ENCODE results near the gene PPM1F.
"Not testable (repeated sequence)": the region's sequence is repeated elsewhere in the genome, so short reads cannot be mapped to it uniquely, and the experiment has no call there.

PPM1F gene

DNA sequence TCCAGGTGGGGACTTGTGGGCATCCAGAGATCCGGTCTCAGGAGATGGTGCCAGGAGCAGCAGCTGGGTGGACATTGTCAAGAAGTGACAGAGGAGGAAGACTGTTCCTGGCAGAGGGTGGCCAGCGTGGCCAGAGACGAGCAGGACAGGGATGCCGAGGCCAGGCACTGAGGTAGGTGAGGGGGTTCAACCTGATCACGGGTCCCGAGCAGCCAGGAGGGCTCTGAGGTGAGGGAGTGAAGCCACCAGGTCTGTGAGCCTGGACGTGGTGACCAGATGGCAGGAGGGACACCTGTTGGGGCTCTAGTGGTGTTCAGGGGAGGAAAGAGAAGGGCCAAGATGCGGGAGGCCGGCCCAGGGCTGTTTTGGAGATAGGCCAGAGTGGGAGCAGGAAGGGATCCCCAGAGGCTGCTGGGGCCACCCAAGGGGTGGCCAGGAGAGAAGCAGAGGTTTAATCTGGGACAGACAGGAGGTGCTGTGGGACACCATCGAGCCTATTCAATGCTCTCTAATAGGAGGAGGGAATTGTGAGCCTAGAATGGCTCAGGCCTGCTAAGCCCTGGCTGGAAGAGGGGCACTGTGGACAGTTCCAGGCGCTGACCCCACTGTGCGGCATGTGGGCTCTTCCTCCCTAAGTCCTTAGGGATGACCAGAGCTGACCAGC lies 6.3 kb downstream of the PPM1F start:
- TF ChIP-seq POLR2A (IDR thresholded peaks at IDR 0.05; ENCODE audit: low read depth, low read length), result no peak
- DNase-seq (ENCODE audit: insufficient read length, low spot score) (no peak), FAIRE-seq (no peak)

DNA sequence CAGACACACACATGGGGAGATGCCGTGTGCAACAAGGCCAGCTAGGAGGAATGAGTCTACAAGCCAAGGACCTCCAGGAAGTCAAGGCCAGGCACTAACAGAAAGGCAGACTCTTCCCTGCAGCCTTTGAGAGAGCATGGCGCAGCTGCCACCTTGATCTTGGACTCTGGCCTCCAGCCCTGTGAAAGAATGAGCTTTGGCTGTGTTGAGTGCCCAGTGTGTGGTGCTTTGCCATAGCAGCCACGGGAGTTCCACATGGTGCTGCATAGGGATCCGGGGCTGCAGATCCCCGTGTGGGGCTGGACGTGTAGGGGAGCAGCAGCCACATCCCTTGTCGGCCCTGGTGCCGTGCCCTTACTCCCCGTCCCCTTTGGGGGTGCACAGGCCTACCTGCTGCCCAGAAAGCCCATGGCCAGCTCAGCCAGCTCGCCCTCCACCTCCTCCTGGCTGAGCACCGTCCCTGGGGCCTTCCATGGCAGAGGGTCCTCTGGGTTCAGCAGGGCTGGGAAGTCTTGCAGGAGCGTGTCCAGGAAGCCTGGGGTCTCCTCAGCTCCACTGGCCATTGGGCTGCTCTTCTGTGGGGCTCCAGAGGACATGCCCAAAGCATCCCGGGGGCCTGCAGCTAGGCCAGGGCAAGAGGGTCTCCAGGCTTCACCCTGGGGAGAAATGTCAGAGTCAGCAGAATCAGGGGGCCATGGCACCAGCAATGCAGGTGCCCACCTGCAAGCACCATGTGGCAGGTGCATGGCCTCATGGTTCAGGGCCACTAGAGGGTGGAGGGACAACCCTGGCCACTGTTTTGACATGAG lies 7.0 kb downstream of the PPM1F start:
- TF ChIP-seq POLR2A (IDR thresholded peaks at IDR 0.05; ENCODE audit: low read depth, low read length), result no peak
- FAIRE-seq, result no peak
- DNase-seq (ENCODE audit: insufficient read length, low spot score), result no peak

DNA sequence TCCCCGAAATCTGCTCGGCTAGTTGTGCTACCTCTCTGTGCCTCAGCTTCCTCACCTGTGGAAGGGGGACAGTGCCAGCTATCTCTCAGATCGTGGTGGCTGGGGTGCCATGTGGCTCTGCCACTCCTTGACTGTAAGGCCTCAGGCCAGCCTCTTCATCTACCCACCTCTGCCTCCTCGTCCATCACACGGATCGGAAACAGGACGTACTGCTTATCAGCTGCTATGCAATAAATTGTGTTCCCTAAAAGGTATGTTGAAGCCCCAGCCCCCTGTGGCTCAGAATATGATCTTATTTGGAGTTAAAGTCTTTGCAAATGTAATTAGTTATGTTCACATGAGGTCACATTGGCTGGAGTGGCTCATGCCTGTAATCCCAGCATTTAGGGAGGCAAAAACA lies 7.8 kb downstream of the PPM1F start:
- no peak for DNase-seq (ENCODE audit: insufficient read length, low spot score)
- no peak for FAIRE-seq
- no peak for TF ChIP-seq POLR2A (IDR thresholded peaks at IDR 0.05; ENCODE audit: low read depth, low read length)

DNA sequence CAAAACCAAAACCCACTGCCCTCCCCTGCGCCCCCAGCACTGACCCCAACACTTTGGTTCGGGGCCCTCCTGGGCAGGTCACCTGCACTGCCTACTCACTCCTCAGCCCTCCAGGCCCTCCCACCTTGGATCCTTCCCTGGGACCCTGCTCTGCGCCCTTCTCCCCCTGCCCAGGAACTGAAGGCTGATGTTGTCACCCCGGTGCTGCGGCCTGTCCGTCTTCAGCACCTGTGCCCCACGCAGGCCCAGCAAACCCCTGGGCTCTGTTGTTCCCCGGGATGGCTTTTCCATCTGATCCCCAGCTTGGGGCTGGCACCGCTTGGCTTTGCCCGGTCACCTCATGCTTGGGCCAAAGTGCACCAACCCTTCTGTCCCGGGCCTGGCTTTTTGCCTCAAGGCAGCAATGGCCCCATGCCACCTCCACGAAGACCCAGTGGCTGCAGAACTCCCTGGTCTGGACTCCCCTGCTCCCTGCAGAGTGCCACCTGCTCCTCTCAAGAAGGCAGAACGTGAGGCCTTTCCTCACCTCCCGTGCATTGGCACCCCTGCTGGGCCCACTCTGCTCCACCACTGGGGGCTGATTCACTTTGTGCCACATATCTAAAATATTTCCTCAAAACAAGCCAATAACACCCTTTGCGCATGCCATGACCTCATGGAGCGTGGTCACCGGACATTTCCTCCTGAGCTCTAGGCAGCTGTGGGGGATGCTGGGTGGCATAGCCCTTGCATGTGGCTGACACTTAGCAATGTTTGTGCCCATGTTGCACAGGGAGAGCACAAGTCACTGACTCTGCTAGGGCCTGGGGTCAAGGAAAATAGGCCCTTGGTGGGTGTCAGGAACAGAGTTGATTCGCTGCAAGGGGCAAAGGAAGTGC lies 8.8 kb downstream of the PPM1F start:
- TF ChIP-seq POLR2A (IDR thresholded peaks at IDR 0.05; ENCODE audit: low read depth, low read length), result no peak
- no peak for FAIRE-seq
- DNase-seq (ENCODE audit: insufficient read length, low spot score), result no peak

DNA sequence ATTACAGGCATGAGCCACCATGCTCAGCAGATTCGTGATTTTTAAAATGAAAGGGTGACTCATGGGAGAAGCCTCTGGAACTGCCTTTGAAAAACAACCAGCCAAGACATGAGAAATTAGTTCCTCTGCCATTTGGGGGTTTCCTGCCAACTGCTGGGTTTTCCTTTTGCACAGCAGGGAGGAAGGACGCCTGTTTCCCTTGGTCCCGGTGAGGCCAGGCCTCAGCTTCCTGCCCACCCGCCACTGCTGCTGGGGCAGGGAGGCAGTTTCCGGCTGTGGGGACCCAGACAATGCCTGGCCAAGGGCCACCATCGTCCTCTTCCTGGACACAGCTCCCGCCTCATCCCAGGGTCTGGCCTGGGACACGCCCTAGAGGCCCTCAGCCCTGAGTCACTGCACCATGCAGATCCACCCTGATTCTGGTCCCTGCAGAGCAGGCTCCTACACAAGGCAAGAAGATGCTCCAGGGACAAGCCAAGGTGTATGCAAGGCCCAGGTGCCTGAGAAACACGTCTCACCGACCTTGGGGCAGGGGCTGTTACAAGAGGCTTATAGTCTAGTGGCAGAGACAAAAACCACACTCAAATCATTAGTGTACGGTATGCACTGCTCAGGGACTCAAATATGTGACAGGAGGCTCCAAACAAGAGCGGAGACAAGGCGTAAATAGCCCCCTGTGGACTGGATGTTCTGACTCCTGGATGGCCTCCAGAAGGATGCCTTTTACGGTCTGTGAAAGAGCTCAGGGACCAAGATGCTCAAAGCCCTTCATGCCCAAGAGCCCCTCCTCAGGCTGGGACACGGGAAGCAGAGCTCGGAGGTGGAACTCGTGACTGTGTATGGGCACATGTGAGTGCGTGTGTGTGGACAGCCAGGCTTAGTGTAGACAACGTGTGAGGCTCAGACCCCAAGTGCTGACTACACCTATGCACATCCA lies 10.0 kb downstream of the PPM1F start:
- peak; percentile 76 for DNase-seq (ENCODE audit: insufficient read length, low spot score)
- peak; percentile 61 for FAIRE-seq
- TF ChIP-seq POLR2A (IDR thresholded peaks at IDR 0.05; ENCODE audit: low read depth, low read length), result peak; percentile 26; the same call in 1 of the 2 replicates

DNA sequence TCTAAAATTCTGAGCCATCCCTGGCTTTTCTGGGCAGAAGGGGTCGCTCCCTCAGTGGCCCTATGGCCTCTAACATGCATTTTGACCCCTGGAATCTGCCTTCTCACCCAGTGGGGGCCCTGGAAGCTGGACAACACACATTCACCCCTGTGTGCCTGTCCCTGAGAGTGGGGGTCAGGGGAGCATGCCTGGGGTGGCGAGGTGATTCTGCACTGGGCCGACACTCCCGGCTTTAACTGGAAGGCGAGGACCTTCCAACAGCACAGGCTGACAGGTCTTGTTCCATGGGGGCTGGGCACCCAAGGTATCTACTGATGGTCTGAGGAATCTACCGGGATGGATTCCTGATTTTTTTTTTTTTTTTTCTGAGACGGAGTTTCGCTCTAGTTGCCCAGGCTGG lies 10.7 kb downstream of the PPM1F start:
- DNase-seq (ENCODE audit: insufficient read length, low spot score), result no peak
- no peak for TF ChIP-seq POLR2A (IDR thresholded peaks at IDR 0.05; ENCODE audit: low read depth, low read length)
- FAIRE-seq, result no peak

DNA sequence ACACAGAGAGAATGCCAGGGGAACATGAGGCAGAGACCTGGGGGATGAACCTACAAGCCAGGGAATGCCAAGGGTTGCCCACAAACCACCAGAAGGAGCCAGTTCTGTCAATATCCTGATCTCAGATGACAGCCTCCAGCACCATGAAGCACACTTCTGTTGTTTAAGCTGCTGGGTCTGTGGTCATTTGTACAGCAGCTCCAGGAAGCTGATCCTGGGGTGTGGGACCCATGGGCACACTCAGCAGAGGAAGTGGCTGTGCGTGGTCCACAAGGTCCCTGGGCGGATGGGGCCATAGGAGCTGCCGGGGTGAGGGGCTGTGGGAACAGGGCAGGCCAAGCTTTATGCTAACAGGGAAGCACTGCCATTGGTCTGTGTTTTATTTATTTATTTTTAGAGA lies 12.1 kb downstream of the PPM1F start:
- TF ChIP-seq POLR2A (IDR thresholded peaks at IDR 0.05; ENCODE audit: low read depth, low read length), result no peak
- DNase-seq (ENCODE audit: insufficient read length, low spot score), result no peak
- no peak for FAIRE-seq

DNA sequence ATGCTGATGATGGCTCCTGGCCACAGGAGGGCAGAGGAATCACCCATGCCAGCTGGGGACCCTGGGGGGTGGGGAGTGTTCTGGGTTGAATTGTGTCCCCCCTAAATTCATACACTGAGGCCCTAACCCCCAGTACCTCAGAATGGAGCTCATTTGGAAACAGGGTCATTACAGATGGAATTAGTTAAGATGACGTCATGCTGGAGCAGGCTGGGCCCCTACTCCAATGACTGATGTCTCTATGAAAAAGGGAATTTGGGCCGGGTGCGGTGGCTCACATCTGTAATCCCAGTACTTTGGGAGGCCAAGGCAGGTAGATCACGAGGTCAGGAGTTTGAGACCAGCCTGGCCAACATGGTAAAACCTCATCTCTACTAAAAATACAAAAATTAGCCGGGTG lies 12.7 kb downstream of the PPM1F start:
- DNase-seq (ENCODE audit: insufficient read length, low spot score); FAIRE-seq: not testable (repeated sequence)

DNA sequence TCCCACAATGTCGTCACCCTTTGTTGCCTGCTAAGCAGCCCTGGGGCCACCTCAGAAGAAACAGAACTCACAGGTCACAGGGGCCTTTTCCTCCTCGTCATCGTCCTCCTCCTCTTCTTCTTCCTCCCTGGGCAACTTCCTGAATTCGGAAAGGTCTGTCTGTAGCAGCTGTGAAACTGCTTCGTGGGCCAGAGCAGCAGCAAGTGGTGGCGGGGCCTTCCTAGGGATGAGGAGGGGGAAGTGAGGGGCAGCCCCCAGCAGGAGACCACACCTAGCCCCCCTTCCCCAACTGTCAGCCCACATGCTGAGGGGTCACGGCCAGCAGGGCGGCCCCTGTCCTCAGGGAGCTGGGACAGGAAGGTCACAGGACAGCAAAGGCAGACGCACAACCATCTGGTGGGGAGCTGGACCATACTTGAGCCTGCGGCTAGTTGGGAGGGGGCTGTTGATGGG lies 13.2 kb downstream of the PPM1F start:
- TF ChIP-seq POLR2A (IDR thresholded peaks at IDR 0.05; ENCODE audit: low read depth, low read length), result no peak
- FAIRE-seq (no peak), DNase-seq (ENCODE audit: insufficient read length, low spot score) (no peak)

DNA sequence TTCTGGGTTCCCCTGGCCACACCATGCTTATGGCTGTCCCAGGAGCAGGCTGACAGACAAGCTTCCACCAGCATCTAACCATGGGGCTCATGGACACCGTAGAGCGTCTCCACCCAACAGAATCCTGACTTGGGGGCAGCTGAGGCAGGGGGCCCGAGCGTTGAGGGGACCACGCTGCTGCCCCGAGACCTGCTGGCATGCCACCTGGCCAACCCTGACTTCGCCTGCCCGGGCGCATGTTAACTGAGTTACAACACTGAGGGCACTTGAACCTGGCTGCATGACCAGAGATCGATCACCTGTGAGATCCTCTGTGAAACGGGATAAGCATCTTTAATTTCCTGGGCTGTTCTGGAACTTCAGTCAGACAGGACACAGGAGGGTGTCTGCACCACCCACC lies 13.7 kb downstream of the PPM1F start:
- no peak for TF ChIP-seq POLR2A (IDR thresholded peaks at IDR 0.05; ENCODE audit: low read depth, low read length)
- FAIRE-seq (no peak), DNase-seq (ENCODE audit: insufficient read length, low spot score) (no peak)

DNA sequence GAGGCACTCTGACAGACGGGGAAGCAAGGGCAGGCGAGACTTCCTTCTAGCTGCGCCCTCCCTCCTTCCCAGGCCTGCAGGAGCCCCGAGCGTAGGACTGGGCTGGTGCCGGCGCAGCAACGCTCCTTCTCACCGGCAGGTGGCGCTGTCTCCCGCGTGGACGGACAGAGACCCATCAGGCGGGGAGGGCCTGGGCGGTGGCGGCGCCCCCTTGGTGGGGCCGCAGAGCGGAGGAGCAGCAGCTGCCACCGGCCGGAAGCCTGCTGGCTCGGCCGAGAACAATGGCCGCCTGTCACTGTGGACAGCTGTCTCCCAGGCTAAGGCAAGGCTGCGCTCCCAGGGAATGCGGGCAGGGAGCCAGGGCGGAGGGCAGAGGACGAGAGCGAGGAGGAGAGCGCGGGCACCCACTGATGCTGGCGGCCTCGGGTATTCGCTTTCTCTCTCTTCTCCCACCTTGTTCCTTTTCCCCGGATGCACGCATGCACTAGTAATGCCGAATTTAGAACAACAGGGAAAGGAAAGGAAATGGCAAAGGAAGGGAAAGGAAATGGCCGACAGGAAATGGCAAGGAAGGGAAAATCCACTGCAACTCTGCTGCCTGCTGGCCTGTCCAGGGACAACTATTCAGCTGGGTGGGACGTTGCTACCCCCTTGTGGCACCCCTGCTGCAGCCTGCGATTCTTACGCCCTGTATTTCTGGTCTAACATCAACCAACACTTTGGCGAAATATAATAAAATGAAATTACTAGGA lies 14.4 kb downstream of the PPM1F start:
- peak; percentile 75 for DNase-seq (ENCODE audit: insufficient read length, low spot score)
- peak; percentile 22; the same call in 1 of the 2 replicates for TF ChIP-seq POLR2A (IDR thresholded peaks at IDR 0.05; ENCODE audit: low read depth, low read length)
- no peak for FAIRE-seq

DNA sequence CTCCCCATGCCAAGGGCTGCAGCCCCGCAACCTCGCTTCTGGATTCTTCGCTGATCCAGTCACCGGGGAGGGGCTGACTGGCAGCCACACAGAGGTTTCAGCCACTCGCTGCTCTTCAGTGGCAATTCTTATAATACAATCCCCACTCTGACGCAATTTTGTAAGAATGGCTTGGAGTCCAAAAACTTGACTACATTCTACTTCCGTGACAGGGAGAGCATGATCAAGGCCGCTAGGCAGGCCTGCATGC lies 14.9 kb downstream of the PPM1F start:
- no peak for FAIRE-seq
- no peak for TF ChIP-seq POLR2A (IDR thresholded peaks at IDR 0.05; ENCODE audit: low read depth, low read length)
- DNase-seq (ENCODE audit: insufficient read length, low spot score), result no peak

All from H54 (cell line).